ENCODE measurements around the gene GLS.

GLS gene

DNA sequence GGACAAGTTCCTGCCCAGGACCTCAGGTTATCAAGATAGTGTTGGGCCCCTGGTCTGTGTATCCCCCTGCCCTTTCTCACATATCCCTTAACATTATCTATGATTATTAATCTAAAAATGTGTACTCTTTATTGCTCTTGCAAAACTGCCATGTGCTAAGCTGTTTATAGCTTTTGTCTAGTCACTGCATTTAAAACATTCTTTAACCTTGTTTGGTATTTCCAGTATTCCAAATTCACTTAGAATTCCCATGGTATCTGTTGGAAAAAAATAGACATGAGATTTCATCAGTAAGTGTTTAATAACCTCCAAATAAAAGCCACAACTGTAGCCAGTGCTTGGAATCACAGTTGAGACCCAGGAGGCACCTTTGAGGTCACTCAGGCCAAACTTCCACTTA lies 16.2 kb upstream of the GLS start:
- Histone ChIP-seq H3K9ac (ENCODE audit: low read depth, low read length, poor library complexity) (no peak overlapping the region), H2AK5ac (ENCODE audit: low read depth, low read length) (no peak overlapping the region), H2BK15ac (ENCODE audit: low read length) (no peak overlapping the region), H3K4me3 (ENCODE audit: low read length in 2 of 2) (no peak overlapping the region), H3K9me3 (replicated peaks in 1 of 2; ENCODE audit: control insufficient read depth in 2 of 2, insufficient read depth in 1 of 2, low read depth in 1 of 2, low read length in 2 of 2) (peaks cover 0 to 3% of the 10 kb centered on the region in 2 donors), H4K91ac (ENCODE audit: low read depth, low read length, poor library complexity) (no peak overlapping the region), H2BK5ac (ENCODE audit: low read length) (no peak overlapping the region), H3K4ac (ENCODE audit: low read length) (no peak overlapping the region), H3K23ac (ENCODE audit: low read depth, low read length, poor library complexity) (no peak overlapping the region), H3K27ac (replicated peaks; ENCODE audit: low read length) (no peak overlapping the region), H2BK12ac (ENCODE audit: low read length) (no peak overlapping the region), H4K8ac (ENCODE audit: low read depth, low read length) (no peak overlapping the region), H3K79me1 (ENCODE audit: low read depth, low read length) (no peaks in the 10 kb centered on the region), H3K27me3 (ENCODE audit: control insufficient read depth in 3 of 3, insufficient read depth in 3 of 3, low read depth in 1 of 3, low read length in 3 of 3) (no peaks in the 10 kb centered on the region), H3K36me3 (replicated peaks in 1 of 2; ENCODE audit: control insufficient read depth in 2 of 2, insufficient read depth in 2 of 2, low read length in 2 of 2) (no peaks in the 10 kb centered on the region), H2AFZ (ENCODE audit: low read length) (no peak overlapping the region), H3K4me1 (ENCODE audit: control insufficient read depth in 2 of 2, insufficient read depth in 1 of 2, low read depth in 1 of 2, low read length in 2 of 2) (peaks cover 2 to 6% of the 10 kb centered on the region in 2 donors), H3K4me2 (ENCODE audit: insufficient read depth, low read length, poor library complexity, severe bottlenecking) (no peak overlapping the region), H3K14ac (ENCODE audit: low read length) (no peak overlapping the region), H3K18ac (ENCODE audit: low read length) (no peak overlapping the region), H2BK120ac (ENCODE audit: low read depth, low read length) (no peak overlapping the region)
- no peak for DNase-seq (ENCODE audit: low spot score)

DNA sequence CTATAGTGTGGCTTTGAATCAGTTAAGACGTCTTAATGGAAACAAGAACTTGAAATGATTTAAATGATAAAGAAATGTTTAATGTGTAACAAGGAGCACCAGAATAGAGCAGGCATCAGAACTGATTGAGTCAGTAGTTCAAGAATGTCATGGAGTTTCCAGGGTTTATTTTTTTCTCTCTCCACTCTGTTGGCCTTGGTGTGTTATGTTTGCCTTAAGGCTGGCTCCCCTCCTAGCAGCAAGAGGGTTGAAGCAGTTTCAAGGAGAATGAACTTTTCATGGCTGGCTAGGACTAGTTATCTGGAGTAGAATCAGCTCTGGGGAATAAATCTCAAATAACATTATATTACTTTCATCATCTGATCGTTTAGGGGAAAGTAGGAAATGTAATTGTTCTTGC lies 13.4 kb upstream of the GLS start:
- Histone ChIP-seq H3K9ac (ENCODE audit: low read depth, low read length, poor library complexity) (no peak overlapping the region), H3K4ac (ENCODE audit: low read length) (no peak overlapping the region), H2BK5ac (ENCODE audit: low read length) (no peak overlapping the region), H2AK5ac (ENCODE audit: low read depth, low read length) (no peak overlapping the region), H3K4me1 (ENCODE audit: control insufficient read depth in 2 of 2, insufficient read depth in 1 of 2, low read depth in 1 of 2, low read length in 2 of 2) (no peaks in the 10 kb centered on the region), H3K36me3 (replicated peaks in 1 of 2; ENCODE audit: control insufficient read depth in 2 of 2, insufficient read depth in 2 of 2, low read length in 2 of 2) (no peaks in the 10 kb centered on the region), H4K91ac (ENCODE audit: low read depth, low read length, poor library complexity) (no peak overlapping the region), H2BK12ac (ENCODE audit: low read length) (no peak overlapping the region), H4K8ac (ENCODE audit: low read depth, low read length) (no peak overlapping the region), H2BK15ac (ENCODE audit: low read length) (no peak overlapping the region), H3K23ac (ENCODE audit: low read depth, low read length, poor library complexity) (no peak overlapping the region), H3K79me1 (ENCODE audit: low read depth, low read length) (no peaks in the 10 kb centered on the region), H3K27me3 (ENCODE audit: control insufficient read depth in 3 of 3, insufficient read depth in 3 of 3, low read depth in 1 of 3, low read length in 3 of 3) (no peaks in the 10 kb centered on the region), H2BK120ac (ENCODE audit: low read depth, low read length) (no peak overlapping the region), H3K4me2 (ENCODE audit: insufficient read depth, low read length, poor library complexity, severe bottlenecking) (no peak overlapping the region), H3K18ac (ENCODE audit: low read length) (no peak overlapping the region), H3K27ac (replicated peaks; ENCODE audit: low read length) (no peak overlapping the region), H3K14ac (ENCODE audit: low read length) (no peak overlapping the region), H2AFZ (ENCODE audit: low read length) (no peak overlapping the region), H3K4me3 (ENCODE audit: low read length in 2 of 2) (no peak overlapping the region), H3K9me3 (replicated peaks in 1 of 2; ENCODE audit: control insufficient read depth in 2 of 2, insufficient read depth in 1 of 2, low read depth in 1 of 2, low read length in 2 of 2) (peaks cover 0 to 3% of the 10 kb centered on the region in 2 donors)
- DNase-seq (ENCODE audit: low spot score): no peak
- no CpG with 5 or more reads among the region's 2 CpGs for WGBS, 2 donors (ENCODE audit: extremely low coverage in 2 of 2, insufficient read length in 2 of 2, insufficient replicate concordance in 1 of 2)

DNA sequence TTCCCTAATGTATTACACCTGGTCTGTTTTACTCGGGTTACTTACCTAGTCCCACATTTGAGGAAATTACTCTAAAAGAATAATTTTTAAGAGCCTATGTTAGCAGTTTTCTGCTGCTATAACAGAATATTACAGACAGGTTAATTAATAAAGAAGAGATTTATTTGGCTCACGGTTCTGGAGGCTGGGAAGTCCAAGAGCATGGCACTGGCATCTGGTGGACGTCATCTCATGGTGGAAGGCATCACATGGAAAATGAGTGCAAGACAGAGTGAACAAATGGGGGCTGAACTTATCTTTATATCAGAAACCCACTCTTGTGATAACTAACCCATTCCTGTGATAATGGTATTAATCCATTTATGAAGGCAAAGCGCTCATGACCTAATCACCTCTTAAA lies 12.8 kb upstream of the GLS start:
- Histone ChIP-seq H3K36me3 (replicated peaks in 1 of 2; ENCODE audit: control insufficient read depth in 2 of 2, insufficient read depth in 2 of 2, low read length in 2 of 2) (no peaks in the 10 kb centered on the region), H3K27ac (replicated peaks; ENCODE audit: low read length) (no peak overlapping the region), H3K18ac (ENCODE audit: low read length) (no peak overlapping the region), H2BK12ac (ENCODE audit: low read length) (no peak overlapping the region), H3K23ac (ENCODE audit: low read depth, low read length, poor library complexity) (no peak overlapping the region), H3K4me1 (ENCODE audit: control insufficient read depth in 2 of 2, insufficient read depth in 1 of 2, low read depth in 1 of 2, low read length in 2 of 2) (no peaks in the 10 kb centered on the region), H3K4me2 (ENCODE audit: insufficient read depth, low read length, poor library complexity, severe bottlenecking) (no peak overlapping the region), H2AFZ (ENCODE audit: low read length) (no peak overlapping the region), H3K4ac (ENCODE audit: low read length) (no peak overlapping the region), H3K79me1 (ENCODE audit: low read depth, low read length) (no peaks in the 10 kb centered on the region), H4K8ac (ENCODE audit: low read depth, low read length) (no peak overlapping the region), H3K4me3 (ENCODE audit: low read length in 2 of 2) (no peak overlapping the region), H3K9me3 (replicated peaks in 1 of 2; ENCODE audit: control insufficient read depth in 2 of 2, insufficient read depth in 1 of 2, low read depth in 1 of 2, low read length in 2 of 2) (peaks cover 0 to 3% of the 10 kb centered on the region in 2 donors), H3K27me3 (ENCODE audit: control insufficient read depth in 3 of 3, insufficient read depth in 3 of 3, low read depth in 1 of 3, low read length in 3 of 3) (no peaks in the 10 kb centered on the region), H4K91ac (ENCODE audit: low read depth, low read length, poor library complexity) (no peak overlapping the region), H3K9ac (ENCODE audit: low read depth, low read length, poor library complexity) (no peak overlapping the region), H3K14ac (ENCODE audit: low read length) (no peak overlapping the region), H2AK5ac (ENCODE audit: low read depth, low read length) (no peak overlapping the region), H2BK5ac (ENCODE audit: low read length) (no peak overlapping the region), H2BK120ac (ENCODE audit: low read depth, low read length) (no peak overlapping the region), H2BK15ac (ENCODE audit: low read length) (no peak overlapping the region)
- DNase-seq (ENCODE audit: low spot score): no peak
- WGBS, 2 donors (ENCODE audit: extremely low coverage in 2 of 2, insufficient read length in 2 of 2, insufficient replicate concordance in 1 of 2): no CpG with 5 or more reads among the region's 4 CpGs

DNA sequence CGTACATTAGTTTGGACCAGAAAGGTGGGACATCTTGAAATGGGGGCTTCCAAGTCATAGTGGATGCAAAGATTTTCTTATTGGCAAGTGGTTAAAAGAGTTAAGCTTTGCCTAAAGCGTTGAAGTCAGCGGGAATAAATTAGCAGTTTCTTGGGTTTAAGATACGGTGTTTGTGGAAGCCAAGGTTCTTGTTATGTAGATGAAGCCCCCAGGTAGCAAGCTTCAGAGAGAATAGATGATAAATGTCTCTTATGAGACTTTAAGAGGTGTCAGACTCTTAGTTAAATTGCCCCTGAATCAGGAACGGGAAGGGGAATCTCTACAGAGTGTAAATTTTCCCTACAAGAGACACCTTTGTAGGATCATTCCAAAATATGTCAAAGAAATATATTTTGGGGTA lies 10.9 kb upstream of the GLS start:
- no peak overlapping the region for H2BK12ac ChIP-seq (ENCODE audit: low read length)
- no peak overlapping the region for H2BK15ac ChIP-seq (ENCODE audit: low read length)
- H3K36me3 ChIP-seq (replicated peaks in 1 of 2; ENCODE audit: control insufficient read depth in 2 of 2, insufficient read depth in 2 of 2, low read length in 2 of 2): no peaks in the 10 kb centered on the region
- no peak overlapping the region for H2AK5ac ChIP-seq (ENCODE audit: low read depth, low read length)
- no peak overlapping the region for H3K23ac ChIP-seq (ENCODE audit: low read depth, low read length, poor library complexity)
- whole genome bisulfite sequencing, 2 donors (ENCODE audit: extremely low coverage in 2 of 2, insufficient read length in 2 of 2, insufficient replicate concordance in 1 of 2): no CpG with 5 or more reads among the region's 5 CpGs
- no peak overlapping the region for H2BK5ac ChIP-seq (ENCODE audit: low read length)
- H3K79me1 ChIP-seq (ENCODE audit: low read depth, low read length): no peaks in the 10 kb centered on the region
- H3K4me1 ChIP-seq (ENCODE audit: control insufficient read depth in 2 of 2, insufficient read depth in 1 of 2, low read depth in 1 of 2, low read length in 2 of 2): no peaks in the 10 kb centered on the region
- no peak overlapping the region for H2BK120ac ChIP-seq (ENCODE audit: low read depth, low read length)
- peaks cover 0 to 3% of the 10 kb centered on the region in 2 donors for H3K9me3 ChIP-seq (replicated peaks in 1 of 2; ENCODE audit: control insufficient read depth in 2 of 2, insufficient read depth in 1 of 2, low read depth in 1 of 2, low read length in 2 of 2)
- no peak overlapping the region for H3K14ac ChIP-seq (ENCODE audit: low read length)
- no peak overlapping the region for H3K4ac ChIP-seq (ENCODE audit: low read length)
- no peaks in the 10 kb centered on the region for H3K27me3 ChIP-seq (ENCODE audit: control insufficient read depth in 3 of 3, insufficient read depth in 3 of 3, low read depth in 1 of 3, low read length in 3 of 3)
- H3K9ac ChIP-seq (ENCODE audit: low read depth, low read length, poor library complexity): no peak overlapping the region
- H3K4me2 ChIP-seq (ENCODE audit: insufficient read depth, low read length, poor library complexity, severe bottlenecking): no peak overlapping the region
- no peak overlapping the region for H3K27ac ChIP-seq (replicated peaks; ENCODE audit: low read length)
- no peak overlapping the region for H3K4me3 ChIP-seq (ENCODE audit: low read length in 2 of 2)
- no peak overlapping the region for H2AFZ ChIP-seq (ENCODE audit: low read length)
- H4K91ac ChIP-seq (ENCODE audit: low read depth, low read length, poor library complexity): no peak overlapping the region
- no peak overlapping the region for H4K8ac ChIP-seq (ENCODE audit: low read depth, low read length)
- H3K18ac ChIP-seq (ENCODE audit: low read length): no peak overlapping the region
- no peak for DNase-seq (ENCODE audit: low spot score)
